ENCODE data around the gene TUBA3E.
"Not testable (repeated sequence)": the region's sequence is repeated elsewhere in the genome, so short reads cannot be mapped to it uniquely, and the experiment has no call there.

Gene TUBA3E

GRCh38 chr2:130198343-130198742 is at the start of gene TUBA3E:
TUBA3E (minus strand) TSS chr2:130198439; CDS start chr2:130198360, 79 bp downstream.
- no peak for DNase-seq

DNA sequence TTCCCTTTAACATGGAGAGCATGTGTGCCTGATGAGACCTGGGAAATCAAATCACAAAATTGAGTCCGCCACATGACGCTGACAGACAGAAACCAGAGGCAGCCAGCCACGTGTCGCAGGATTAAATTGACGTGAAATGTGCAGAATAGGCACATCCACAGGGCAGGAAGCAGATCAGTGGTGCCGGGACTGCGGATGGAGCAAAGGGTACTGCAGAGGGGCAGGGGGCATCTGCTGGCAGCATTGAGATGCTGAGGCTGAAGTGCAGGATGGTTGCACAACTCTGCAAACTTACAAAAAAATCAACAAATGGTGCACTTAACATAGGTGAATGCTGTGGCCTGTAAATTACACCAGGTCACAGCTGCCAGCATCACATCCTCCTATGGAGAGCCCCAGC is 48.2 kb upstream of the TUBA3E start:
- DNase-seq = no peak

- no peak for DNase-seq
Observed at GRCh38 chr2:130245976-130246375, 47.7 kb upstream of the TUBA3E start.

GRCh38 chr2:130243359-130243758 is 45.1 kb upstream of the TUBA3E start:
- DNase-seq = no peak

DNA sequence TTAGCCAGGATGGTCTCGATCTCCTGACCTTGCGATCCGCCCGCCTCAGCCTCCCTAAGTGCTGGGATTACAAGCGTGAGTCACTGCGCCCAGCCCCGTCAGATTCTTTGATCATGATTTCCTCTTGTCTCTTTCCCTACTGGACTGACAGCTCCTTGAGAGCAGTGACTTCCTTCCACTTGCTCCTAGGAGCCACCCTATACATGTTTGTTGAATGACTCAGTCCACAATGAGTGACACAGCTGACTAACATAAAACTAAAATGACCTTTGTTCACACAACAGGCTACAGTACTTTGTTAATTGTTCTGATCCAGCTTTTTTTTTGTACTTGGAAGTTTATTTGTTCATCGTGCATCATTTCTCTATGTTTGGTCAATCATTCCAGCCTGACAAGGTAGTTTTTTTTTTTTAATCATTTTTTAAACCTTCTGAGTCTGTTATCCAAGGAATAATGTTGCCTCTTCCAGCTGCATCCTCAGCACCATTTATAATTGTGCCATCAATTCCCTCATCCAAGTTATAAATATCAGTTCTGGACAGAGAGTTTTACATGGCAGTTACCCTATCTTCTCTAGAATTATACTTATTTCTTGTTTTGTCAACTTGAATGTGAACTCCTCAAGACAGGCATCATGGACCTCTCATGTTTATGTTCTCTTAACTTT is 42.9 kb upstream of the TUBA3E start:
- DNase-seq = no peak

GRCh38 chr2:130239581-130239980 is 41.3 kb upstream of the TUBA3E start:
- not testable (repeated sequence) for DNase-seq

DNA sequence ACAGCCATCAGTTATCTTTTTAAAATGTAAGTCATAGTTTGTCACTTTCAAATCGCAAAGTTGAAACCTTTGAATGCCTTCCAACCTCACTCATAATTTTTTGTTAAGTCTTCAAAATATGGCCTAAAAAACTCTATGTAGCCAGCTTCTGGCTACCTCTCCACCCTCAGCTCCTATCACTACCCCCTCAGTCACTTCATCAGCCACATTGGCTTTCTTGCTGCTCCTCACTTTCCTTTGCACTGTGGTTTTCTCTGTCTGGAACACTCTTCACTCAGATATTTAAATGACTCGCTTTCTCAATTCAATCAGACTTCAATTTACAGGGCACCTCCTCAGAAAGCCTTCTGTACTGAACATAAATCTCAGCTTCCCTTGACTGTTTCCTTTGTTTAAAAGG is 34.8 kb upstream of the TUBA3E start:
- DNase-seq = not testable (repeated sequence)

DNA sequence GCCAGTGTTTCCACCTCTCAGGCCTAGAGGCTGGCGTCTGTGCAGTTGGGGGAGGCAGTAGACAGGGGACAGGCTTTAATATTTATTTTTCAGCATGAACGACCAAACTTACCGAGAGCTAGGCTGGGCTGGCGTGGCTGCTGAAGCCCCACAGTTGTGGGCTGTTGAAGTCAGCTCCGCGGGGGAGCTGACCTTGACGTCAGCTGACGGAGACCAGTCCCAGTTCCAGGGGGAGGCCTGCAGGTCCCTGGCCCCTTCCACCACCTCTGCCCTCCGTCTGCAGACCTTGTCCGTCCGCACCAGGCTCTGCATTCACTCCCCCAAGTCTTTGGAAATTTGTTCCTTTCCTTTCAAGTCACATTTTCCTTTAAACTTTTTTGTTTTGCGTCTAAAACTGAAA is 33.4 kb upstream of the TUBA3E start:
- DNase-seq = no peak

DNA sequence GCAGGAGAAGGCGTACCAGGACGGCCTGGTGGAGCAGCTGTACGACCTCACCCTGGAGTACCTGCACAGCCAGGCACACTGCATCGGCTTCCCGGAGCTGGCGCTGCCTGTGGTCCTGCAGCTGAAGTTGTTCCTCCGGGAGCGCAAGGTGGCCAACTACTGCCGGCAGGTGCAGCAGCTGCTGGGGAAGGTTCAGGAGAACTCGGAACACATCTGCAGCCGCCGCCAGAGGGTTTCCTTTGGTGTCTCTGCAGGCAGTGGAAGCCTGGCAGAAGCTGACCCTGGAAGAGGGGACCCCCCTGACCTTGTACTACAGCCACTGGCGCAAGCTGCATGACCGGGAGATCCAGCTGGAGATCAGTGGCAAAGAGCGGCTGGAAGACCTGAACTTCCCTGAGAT is 32.7 kb upstream of the TUBA3E start:
- DNase-seq = not testable (repeated sequence)

- not testable (repeated sequence) for DNase-seq
Observed at GRCh38 chr2:130230376-130230775, 32.1 kb upstream of the TUBA3E start.

DNA sequence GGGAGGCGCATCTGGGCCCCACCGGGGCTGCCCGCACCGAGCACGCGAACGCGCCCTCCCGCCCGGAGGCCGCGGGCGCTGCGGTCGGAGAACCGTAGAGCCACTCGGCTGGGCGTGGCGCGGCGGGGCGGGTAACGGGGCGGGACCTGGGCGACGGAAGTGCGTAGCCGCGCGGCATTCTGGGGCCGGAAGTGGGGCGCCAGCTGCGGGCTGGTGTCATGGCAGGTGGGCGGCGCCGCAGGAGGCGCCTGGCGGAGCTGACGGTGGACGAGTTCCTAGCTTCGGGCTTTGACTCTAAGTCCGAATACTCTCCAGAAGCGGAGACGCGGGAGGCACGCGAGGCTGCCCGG is 30.9 kb upstream of the TUBA3E start:
- DNase-seq = not testable (repeated sequence)

GRCh38 chr2:130228467-130229160 is 30.4 kb upstream of the TUBA3E start:
- DNase-seq = not testable (repeated sequence)

GRCh38 chr2:130228005-130228404 is 29.8 kb upstream of the TUBA3E start:
- not testable (repeated sequence) for DNase-seq

DNA sequence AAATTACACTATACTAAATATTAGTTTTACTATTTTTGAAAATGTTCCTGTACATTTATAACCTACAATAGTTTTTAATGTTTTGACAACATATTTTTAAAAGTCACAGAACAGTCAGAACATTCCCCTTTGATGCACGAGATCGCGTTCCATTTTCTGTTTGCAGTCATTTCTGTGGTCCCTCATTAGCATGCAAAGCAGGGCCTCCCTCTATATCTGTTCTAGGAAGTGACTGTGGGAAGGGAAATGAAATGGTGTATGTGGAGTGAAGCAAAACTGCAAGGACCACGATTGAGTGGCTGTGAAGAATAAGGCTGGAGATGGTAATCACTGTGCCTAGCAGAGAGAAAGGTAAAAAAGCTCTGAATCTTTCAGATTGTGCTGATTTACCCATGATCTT is 24.3 kb upstream of the TUBA3E start:
- not testable (repeated sequence) for DNase-seq

DNA sequence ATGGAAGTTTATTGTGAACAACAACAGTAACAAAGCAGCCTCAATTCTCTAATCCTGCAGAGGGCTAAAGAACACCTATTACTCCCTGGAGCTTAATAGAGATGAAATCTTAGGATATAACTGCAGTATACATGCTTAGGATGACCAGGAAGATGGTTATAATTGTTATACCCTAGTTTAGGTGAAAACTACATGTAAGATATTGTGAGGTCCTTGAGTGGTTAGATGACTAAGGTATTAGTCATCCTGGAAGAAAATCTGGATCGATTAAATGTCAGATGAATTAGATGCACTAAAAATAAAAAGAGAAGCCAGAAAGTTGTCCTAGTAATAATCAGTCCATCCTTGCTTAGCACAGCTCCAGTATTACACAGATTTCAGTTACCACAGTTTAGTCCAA is 22.3 kb upstream of the TUBA3E start:
- not testable (repeated sequence) for DNase-seq

DNA sequence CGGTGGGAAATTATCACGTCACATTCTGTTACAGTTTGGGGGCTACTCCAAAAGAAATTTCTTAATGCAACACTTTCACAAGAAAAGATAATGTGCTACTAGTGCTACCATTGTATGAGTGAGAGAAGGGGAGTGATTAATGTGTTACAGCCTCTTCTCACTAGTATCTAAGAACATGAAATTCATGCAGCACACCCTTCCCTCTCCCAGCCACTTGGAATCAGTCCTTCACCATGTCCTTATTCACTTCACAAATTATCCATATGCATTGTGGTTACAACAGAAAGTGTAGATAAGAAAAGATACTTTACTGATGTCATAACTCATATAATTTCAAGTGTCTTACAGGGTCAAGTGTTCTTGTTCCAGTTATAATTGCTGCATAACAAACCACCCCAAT is 20.9 kb upstream of the TUBA3E start:
- not testable (repeated sequence) for DNase-seq

DNA sequence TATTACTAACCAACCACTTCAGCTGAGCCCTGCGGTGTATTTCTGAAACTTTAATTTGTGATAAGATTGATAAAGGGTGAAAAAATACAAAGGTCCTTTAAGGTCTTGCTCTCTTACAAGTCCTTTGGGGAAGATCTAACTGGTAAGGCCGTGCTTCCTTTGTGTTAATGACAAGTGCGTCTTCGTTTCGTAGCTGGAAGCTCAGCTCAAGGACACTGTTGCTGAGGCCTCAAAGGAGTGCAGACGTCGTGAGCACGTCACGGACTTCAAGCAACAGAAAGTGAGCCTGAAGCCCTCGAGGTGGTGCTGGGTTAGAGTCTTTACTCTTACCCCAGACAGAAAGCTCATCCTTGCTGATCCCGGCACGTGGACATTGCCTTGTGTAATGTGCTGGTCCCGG is 8.8 kb upstream of the TUBA3E start:
- DNase-seq = not testable (repeated sequence)

GRCh38 chr2:130203150-130203549 is 4.9 kb upstream of the TUBA3E start:
- DNase-seq = not testable (repeated sequence)

- not testable (repeated sequence) for DNase-seq
Observed at GRCh38 chr2:130202518-130202917, 4.3 kb upstream of the TUBA3E start.

GRCh38 chr2:130196052-130196451 is 2.2 kb downstream of the TUBA3E start:
- DNase-seq = not testable (repeated sequence)

- DNase-seq = not testable (repeated sequence)
Observed at GRCh38 chr2:130195089-130195635, 3.1 kb downstream of the TUBA3E start.

GRCh38 chr2:130193824-130194223 is 4.4 kb downstream of the TUBA3E start:
- not testable (repeated sequence) for DNase-seq

DNA sequence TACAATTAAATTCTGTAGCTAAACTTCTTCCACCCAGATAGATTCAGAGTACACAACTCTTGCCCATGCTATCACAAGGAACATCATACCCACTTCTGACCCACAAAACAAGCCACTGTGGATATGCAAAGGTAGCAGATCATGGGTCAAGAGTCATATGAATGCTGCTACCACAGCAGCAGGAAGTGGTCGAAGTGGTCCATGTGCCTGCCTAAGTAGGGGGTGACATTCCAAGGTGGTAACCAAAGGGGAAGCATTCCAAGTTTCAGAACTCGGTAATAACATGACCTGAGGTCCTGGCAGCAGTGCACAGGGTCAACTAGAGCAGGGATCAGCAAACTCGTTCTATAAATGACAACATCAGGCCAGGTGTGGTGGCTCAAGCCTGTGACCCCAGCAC is 5.8 kb downstream of the TUBA3E start:
- DNase-seq = not testable (repeated sequence)

DNA sequence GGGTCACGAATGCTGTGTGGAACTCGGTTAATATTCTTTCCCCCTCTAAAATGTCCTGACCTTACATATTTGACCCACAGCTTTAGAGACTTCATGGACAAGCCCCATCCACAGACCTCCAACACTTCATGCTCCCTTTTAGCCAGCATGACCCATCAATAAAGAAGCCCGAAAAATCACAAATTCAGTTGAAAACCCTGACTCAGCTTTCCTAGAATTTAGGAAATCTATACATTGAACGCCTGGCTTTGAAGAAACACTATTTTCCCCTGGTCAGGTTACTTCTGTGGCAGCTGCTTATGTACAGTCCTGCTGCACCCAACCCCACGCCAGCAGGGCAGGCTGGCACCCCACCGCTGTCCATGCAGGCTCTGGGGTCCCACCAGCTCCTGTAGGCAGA is 6.9 kb downstream of the TUBA3E start:
- not testable (repeated sequence) for DNase-seq
